ENCODE data around the gene PLBD2. TPM values are rescaled to one million over a fixed set of nuclear protein-coding genes. Genes with fewer than 3 reads are reported as not detected.

The PLBD2 gene
- total RNA-seq, 1 donor from 2014 or later: 54.3 TPM

DNA sequence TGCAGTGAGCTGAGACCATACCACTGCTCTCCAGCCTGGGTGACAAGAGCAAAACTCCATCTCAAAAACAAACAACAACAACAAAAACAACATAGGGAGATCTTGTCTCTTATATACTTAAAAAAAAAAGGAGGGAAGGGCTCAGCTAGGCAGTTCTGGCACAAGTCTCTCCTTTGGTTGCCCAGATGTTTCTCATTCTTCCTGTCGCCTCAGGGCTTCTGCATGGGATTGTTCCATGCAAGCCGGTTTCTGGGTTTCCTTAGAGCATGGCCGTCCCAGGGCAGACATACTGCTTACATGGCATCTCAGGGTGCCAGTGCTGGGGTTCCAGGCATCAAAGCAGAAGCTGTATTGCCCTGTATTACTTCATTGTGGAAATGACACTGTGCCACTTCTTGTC, 18.3 kb upstream of the PLBD2 start:
- Histone ChIP-seq H3K4me3 (ENCODE audit: low read depth, low read length) (no peak overlapping the region), H3K36me3 (ENCODE audit: control insufficient read depth, insufficient read depth, low read length) (no peaks in the 10 kb centered on the region), H3K27me3 (ENCODE audit: control insufficient read depth, insufficient read depth, low read length) (no peaks in the 10 kb centered on the region)
- TF ChIP-seq, protein P1, sequence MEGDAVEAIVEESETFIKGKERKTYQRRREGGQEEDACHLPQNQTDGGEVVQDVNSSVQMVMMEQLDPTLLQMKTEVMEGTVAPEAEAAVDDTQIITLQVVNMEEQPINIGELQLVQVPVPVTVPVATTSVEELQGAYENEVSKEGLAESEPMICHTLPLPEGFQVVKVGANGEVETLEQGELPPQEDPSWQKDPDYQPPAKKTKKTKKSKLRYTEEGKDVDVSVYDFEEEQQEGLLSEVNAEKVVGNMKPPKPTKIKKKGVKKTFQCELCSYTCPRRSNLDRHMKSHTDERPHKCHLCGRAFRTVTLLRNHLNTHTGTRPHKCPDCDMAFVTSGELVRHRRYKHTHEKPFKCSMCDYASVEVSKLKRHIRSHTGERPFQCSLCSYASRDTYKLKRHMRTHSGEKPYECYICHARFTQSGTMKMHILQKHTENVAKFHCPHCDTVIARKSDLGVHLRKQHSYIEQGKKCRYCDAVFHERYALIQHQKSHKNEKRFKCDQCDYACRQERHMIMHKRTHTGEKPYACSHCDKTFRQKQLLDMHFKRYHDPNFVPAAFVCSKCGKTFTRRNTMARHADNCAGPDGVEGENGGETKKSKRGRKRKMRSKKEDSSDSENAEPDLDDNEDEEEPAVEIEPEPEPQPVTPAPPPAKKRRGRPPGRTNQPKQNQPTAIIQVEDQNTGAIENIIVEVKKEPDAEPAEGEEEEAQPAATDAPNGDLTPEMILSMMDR (IDR thresholded peaks at IDR 0.05; ENCODE audit: insufficient read depth, low read length, poor library complexity, severe bottlenecking): no peak
- DNase-seq (ENCODE audit: low read depth): no peak

GRCh38 chr12:113341535-113341934, 16.9 kb upstream of the PLBD2 start:
- TF ChIP-seq, protein P1 (IDR thresholded peaks at IDR 0.05; ENCODE audit: insufficient read depth, low read length, poor library complexity, severe bottlenecking): no peak
- Histone ChIP-seq H3K4me3 (ENCODE audit: low read depth, low read length) (no peak overlapping the region), H3K36me3 (ENCODE audit: control insufficient read depth, insufficient read depth, low read length) (no peaks in the 10 kb centered on the region), H3K27me3 (ENCODE audit: control insufficient read depth, insufficient read depth, low read length) (no peaks in the 10 kb centered on the region)
- DNase-seq (ENCODE audit: low read depth): no peak

DNA sequence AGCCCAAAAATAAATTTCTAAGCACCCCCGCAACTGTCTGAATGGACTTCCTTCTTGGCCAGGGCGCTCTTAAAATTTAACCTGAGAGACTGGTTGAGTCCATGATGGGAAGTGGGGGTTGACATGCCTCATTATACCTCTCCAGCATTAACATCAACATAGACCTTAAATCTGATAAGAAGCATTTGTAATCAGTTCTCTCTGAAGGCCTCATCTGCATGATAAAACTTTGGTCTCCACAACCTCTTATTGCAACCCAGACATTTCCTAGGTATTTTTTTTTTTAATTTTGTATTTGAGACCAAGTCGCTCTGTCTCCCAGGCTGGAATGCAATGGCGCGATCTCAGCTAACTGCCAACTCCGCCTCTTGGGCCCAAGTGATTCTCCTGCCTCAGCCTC, 13.1 kb upstream of the PLBD2 start:
- peaks cover 2% of the 10 kb centered on the region for H3K27me3 ChIP-seq (ENCODE audit: control insufficient read depth, insufficient read depth, low read length)
- DNase-seq (ENCODE audit: low read depth): no peak
- TF ChIP-seq, protein P1 (IDR thresholded peaks at IDR 0.05; ENCODE audit: insufficient read depth, low read length, poor library complexity, severe bottlenecking): no peak
- no peak overlapping the region for H3K4me3 ChIP-seq (ENCODE audit: low read depth, low read length)
- H3K36me3 ChIP-seq (ENCODE audit: control insufficient read depth, insufficient read depth, low read length): no peaks in the 10 kb centered on the region

GRCh38 chr12:113346353-113346752, 12.0 kb upstream of the PLBD2 start:
- DNase-seq (ENCODE audit: low read depth): no peak
- peaks cover 2% of the 10 kb centered on the region for H3K27me3 ChIP-seq (ENCODE audit: control insufficient read depth, insufficient read depth, low read length)
- TF ChIP-seq, protein P1 (IDR thresholded peaks at IDR 0.05; ENCODE audit: insufficient read depth, low read length, poor library complexity, severe bottlenecking): no peak

GRCh38 chr12:113347107-113347506, 11.3 kb upstream of the PLBD2 start:
- TF ChIP-seq, protein P1 (IDR thresholded peaks at IDR 0.05; ENCODE audit: insufficient read depth, low read length, poor library complexity, severe bottlenecking): no peak
- Histone ChIP-seq H3K4me3 (ENCODE audit: low read depth, low read length) (no peak overlapping the region), H3K27me3 (ENCODE audit: control insufficient read depth, insufficient read depth, low read length) (peaks cover 2% of the 10 kb centered on the region), H3K36me3 (ENCODE audit: control insufficient read depth, insufficient read depth, low read length) (no peaks in the 10 kb centered on the region)
- DNase-seq (ENCODE audit: low read depth): no peak

More at GRCh38 chr12:113346353-113346752, 12.0 kb upstream of the PLBD2 start:
- no peak overlapping the region for H3K4me3 ChIP-seq (ENCODE audit: low read depth, low read length)
- no peaks in the 10 kb centered on the region for H3K36me3 ChIP-seq (ENCODE audit: control insufficient read depth, insufficient read depth, low read length)

DNA sequence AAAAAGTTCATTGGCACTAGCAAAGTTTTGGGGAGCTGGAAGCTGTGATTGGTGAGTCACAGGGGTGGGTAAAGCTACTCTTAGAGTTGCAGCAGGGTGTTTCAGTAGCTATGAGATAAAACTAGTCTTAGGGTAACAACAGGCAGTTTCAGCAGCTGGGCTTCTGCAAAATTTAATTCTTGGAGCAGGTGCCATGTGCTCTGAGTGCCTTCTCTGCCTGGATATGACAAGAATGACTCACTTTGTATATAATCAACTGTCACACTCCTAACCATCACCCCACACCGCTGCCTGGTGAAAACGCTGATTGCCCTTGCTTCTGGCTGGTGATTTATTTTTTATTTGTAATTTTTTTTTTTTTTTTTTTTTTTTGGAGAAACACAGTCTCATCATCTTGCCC, 10.5 kb upstream of the PLBD2 start:
- Histone ChIP-seq H3K27me3 (ENCODE audit: control insufficient read depth, insufficient read depth, low read length) (peaks cover 2% of the 10 kb centered on the region), H3K36me3 (ENCODE audit: control insufficient read depth, insufficient read depth, low read length) (no peaks in the 10 kb centered on the region), H3K4me3 (ENCODE audit: low read depth, low read length) (no peak overlapping the region)
- TF ChIP-seq, protein P1 (IDR thresholded peaks at IDR 0.05; ENCODE audit: insufficient read depth, low read length, poor library complexity, severe bottlenecking): no peak
- DNase-seq (ENCODE audit: low read depth): no peak
